HL-60 (cell line): ENCODE measurements around the gene IFIT2.

Experiments
- POLR2AphosphoS5 ChIP-seq: IDR thresholded peaks from 2 replicates; pipeline ENCODE4 v1.6.1; 2012; ENCODE audit warnings: low read depth
- TF ChIP-seq, protein P1 (sequence below): IDR thresholded peaks from 2 replicates; pipeline ENCODE4 v1.6.1; 2012; ENCODE audit warnings: low read depth; ENCODE audit not compliant: insufficient replicate concordance
- TF ChIP-seq, protein P2 (sequence below): IDR thresholded peaks from one replicate; pipeline ENCODE4 v1.5.1; 2011; ENCODE audit warnings: low read length, control low read depth, inconsistent platforms; ENCODE audit not compliant: insufficient read depth

DNA sequence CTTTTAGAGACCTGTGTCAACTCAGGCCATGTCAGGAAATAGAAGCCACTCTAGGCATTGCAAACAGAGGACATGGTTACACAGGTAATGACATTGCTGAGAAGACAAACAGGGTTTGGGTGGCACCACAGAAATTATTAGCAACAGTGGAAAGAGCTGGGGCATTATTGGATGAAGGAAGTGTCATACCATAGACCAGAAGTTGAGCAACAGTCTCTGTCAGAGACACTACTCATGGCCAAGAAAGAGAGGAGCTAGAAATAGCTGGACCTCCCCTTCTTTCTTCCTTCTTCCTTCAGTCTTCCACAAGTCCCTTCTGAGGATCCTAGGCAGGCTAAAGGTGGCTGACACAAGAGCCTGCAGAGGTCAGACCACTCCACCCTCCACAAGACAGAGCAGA, 46.1 kb upstream of the IFIT2 start:
- TF ChIP-seq, protein P1, sequence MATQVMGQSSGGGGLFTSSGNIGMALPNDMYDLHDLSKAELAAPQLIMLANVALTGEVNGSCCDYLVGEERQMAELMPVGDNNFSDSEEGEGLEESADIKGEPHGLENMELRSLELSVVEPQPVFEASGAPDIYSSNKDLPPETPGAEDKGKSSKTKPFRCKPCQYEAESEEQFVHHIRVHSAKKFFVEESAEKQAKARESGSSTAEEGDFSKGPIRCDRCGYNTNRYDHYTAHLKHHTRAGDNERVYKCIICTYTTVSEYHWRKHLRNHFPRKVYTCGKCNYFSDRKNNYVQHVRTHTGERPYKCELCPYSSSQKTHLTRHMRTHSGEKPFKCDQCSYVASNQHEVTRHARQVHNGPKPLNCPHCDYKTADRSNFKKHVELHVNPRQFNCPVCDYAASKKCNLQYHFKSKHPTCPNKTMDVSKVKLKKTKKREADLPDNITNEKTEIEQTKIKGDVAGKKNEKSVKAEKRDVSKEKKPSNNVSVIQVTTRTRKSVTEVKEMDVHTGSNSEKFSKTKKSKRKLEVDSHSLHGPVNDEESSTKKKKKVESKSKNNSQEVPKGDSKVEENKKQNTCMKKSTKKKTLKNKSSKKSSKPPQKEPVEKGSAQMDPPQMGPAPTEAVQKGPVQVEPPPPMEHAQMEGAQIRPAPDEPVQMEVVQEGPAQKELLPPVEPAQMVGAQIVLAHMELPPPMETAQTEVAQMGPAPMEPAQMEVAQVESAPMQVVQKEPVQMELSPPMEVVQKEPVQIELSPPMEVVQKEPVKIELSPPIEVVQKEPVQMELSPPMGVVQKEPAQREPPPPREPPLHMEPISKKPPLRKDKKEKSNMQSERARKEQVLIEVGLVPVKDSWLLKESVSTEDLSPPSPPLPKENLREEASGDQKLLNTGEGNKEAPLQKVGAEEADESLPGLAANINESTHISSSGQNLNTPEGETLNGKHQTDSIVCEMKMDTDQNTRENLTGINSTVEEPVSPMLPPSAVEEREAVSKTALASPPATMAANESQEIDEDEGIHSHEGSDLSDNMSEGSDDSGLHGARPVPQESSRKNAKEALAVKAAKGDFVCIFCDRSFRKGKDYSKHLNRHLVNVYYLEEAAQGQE = no peak
- no peak for TF ChIP-seq POLR2AphosphoS5
- TF ChIP-seq, protein P2, sequence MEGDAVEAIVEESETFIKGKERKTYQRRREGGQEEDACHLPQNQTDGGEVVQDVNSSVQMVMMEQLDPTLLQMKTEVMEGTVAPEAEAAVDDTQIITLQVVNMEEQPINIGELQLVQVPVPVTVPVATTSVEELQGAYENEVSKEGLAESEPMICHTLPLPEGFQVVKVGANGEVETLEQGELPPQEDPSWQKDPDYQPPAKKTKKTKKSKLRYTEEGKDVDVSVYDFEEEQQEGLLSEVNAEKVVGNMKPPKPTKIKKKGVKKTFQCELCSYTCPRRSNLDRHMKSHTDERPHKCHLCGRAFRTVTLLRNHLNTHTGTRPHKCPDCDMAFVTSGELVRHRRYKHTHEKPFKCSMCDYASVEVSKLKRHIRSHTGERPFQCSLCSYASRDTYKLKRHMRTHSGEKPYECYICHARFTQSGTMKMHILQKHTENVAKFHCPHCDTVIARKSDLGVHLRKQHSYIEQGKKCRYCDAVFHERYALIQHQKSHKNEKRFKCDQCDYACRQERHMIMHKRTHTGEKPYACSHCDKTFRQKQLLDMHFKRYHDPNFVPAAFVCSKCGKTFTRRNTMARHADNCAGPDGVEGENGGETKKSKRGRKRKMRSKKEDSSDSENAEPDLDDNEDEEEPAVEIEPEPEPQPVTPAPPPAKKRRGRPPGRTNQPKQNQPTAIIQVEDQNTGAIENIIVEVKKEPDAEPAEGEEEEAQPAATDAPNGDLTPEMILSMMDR = no peak
